Mesenchymal stem cell (in vitro differentiated cells and primary cell): ENCODE measurements around the gene RGS7.
A peak's percentile ranks its signal among the peaks of the same experiment; 100 is the strongest.

Experiments
- DNase-seq: peaks from one replicate; pipeline ENCODE4 v3.0.0-alpha.2; 2013
- H2AFZ ChIP-seq: one replicate; pipeline ENCODE4 v1.6.1; 2013; ENCODE audit warnings: low read depth, mild to moderate bottlenecking, control low read depth, inconsistent platforms, low read length, moderate library complexity
- H2AK5ac ChIP-seq: 2 replicates; pipeline ENCODE4 v1.6.1; 2013; ENCODE audit warnings: low read length, moderate library complexity, mild to moderate bottlenecking, inconsistent platforms; ENCODE audit not compliant: severe bottlenecking
- H2BK120ac ChIP-seq: one replicate; pipeline ENCODE4 v1.6.1; 2013; ENCODE audit warnings: low read depth, mild to moderate bottlenecking, inconsistent platforms, low read length, moderate library complexity
- H2BK12ac ChIP-seq, 2 experiments: one replicate each; pipeline ENCODE4 v1.6.1; 2013; ENCODE audit warnings: inconsistent platforms in 2 of 2, low read length in 2 of 2, mild to moderate bottlenecking in 2 of 2, moderate library complexity in 2 of 2, control low read depth in 1 of 2
- H2BK15ac ChIP-seq: one replicate; pipeline ENCODE4 v1.6.1; 2013; ENCODE audit warnings: mild to moderate bottlenecking, low read depth, inconsistent platforms; ENCODE audit not compliant: poor library complexity, severe bottlenecking
- H2BK5ac ChIP-seq: 2 replicates; pipeline ENCODE4 v1.6.1; 2013; ENCODE audit warnings: low read depth, mild to moderate bottlenecking, low read length, control low read depth, inconsistent platforms; ENCODE audit not compliant: poor library complexity, severe bottlenecking
- H3K14ac ChIP-seq, 2 experiments: one replicate each; pipeline ENCODE4 v1.6.1; 2013; ENCODE audit warnings: inconsistent platforms in 2 of 2, low read length in 2 of 2, control low read depth in 1 of 2, mild to moderate bottlenecking in 1 of 2, moderate library complexity in 1 of 2
- H3K18ac ChIP-seq, 2 experiments: one replicate each; pipeline ENCODE4 v1.6.1; 2013; ENCODE audit warnings: inconsistent platforms in 2 of 2, low read length in 2 of 2, control low read depth in 1 of 2, low read depth in 1 of 2, mild to moderate bottlenecking in 1 of 2
- H3K23ac ChIP-seq, 2 experiments: one replicate each; pipeline ENCODE4 v1.6.1; 2013; ENCODE audit warnings: inconsistent platforms in 2 of 2, low read length in 2 of 2, mild to moderate bottlenecking in 2 of 2, moderate library complexity in 2 of 2, control low read depth in 1 of 2
- H3K27ac ChIP-seq: 2 replicates; pipeline ENCODE4 v1.5.1; 2013; ENCODE audit warnings: mild to moderate bottlenecking, moderate library complexity, low read length, control low read depth, inconsistent platforms; ENCODE audit not compliant: poor library complexity, severe bottlenecking
- H3K27me3 ChIP-seq, 2 experiments: 2 replicates each; pipeline versions ENCODE4 v1.6.1 to v1.7.0; 2013; ENCODE audit warnings: low read length in 2 of 2, mild to moderate bottlenecking in 2 of 2, moderate library complexity in 2 of 2, control low read depth in 1 of 2, inconsistent platforms in 1 of 2; ENCODE audit not compliant: control insufficient read depth in 1 of 2, insufficient read depth in 1 of 2
- H3K36me3 ChIP-seq, 2 experiments: 2 replicates each; pipeline versions ENCODE4 v1.6.1 to v1.7.0; 2013; ENCODE audit warnings: low read length in 2 of 2, control low read depth in 1 of 2, inconsistent platforms in 1 of 2, low read depth in 1 of 2, mild to moderate bottlenecking in 1 of 2; ENCODE audit not compliant: insufficient read depth in 2 of 2, control insufficient read depth in 1 of 2
- H3K4ac ChIP-seq, 2 experiments: one replicate each; pipeline ENCODE4 v1.6.1; 2013; ENCODE audit warnings: inconsistent platforms in 2 of 2, low read length in 2 of 2, mild to moderate bottlenecking in 2 of 2, moderate library complexity in 2 of 2, control low read depth in 1 of 2, low read depth in 1 of 2
- H3K4me1 ChIP-seq: 2 replicates; pipeline ENCODE4 v1.6.1; 2013; ENCODE audit warnings: low read depth, low read length, control low read depth; ENCODE audit not compliant: control insufficient read depth, insufficient read depth
- H3K4me2 ChIP-seq: 2 replicates; pipeline ENCODE4 v1.6.1; 2013; ENCODE audit warnings: low read length, mild to moderate bottlenecking, inconsistent platforms; ENCODE audit not compliant: poor library complexity, severe bottlenecking
- H3K4me3 ChIP-seq, 2 experiments: 2 replicates each; pipeline versions ENCODE4 v1.5.1 to v1.7.0; 2013; ENCODE audit warnings: low read length in 2 of 2, mild to moderate bottlenecking in 2 of 2, control low read depth in 1 of 2, low read depth in 1 of 2; ENCODE audit not compliant: insufficient read depth in 1 of 2
- H3K79me1 ChIP-seq: replicated peaks from 2 replicates; pipeline ENCODE4 v1.6.1; 2013; ENCODE audit warnings: mild to moderate bottlenecking, control low read depth, low read length, inconsistent platforms; ENCODE audit not compliant: poor library complexity, severe bottlenecking
- H3K9ac ChIP-seq: 2 replicates; pipeline ENCODE4 v1.7.0; 2013; ENCODE audit warnings: mild to moderate bottlenecking, low read length, moderate library complexity
- H3K9me3 ChIP-seq: 2 replicates; pipeline ENCODE4 v1.7.0; 2013; ENCODE audit warnings: mild to moderate bottlenecking, low read length; ENCODE audit not compliant: control insufficient read depth
- H4K8ac ChIP-seq: one replicate; pipeline ENCODE4 v1.6.1; 2013; ENCODE audit warnings: inconsistent platforms, mild to moderate bottlenecking, low read length, moderate library complexity
- H4K91ac ChIP-seq: one replicate; pipeline ENCODE4 v1.6.1; 2013; ENCODE audit warnings: mild to moderate bottlenecking, low read length, inconsistent platforms
- WGBS: methylation state at CpG from one replicate; pipeline ENCODE4 v1.1.7; 2013; ENCODE audit warnings: mixed read lengths; 5-methylcytosine and 5-hydroxymethylcytosine counted together

The RGS7 gene

DNA sequence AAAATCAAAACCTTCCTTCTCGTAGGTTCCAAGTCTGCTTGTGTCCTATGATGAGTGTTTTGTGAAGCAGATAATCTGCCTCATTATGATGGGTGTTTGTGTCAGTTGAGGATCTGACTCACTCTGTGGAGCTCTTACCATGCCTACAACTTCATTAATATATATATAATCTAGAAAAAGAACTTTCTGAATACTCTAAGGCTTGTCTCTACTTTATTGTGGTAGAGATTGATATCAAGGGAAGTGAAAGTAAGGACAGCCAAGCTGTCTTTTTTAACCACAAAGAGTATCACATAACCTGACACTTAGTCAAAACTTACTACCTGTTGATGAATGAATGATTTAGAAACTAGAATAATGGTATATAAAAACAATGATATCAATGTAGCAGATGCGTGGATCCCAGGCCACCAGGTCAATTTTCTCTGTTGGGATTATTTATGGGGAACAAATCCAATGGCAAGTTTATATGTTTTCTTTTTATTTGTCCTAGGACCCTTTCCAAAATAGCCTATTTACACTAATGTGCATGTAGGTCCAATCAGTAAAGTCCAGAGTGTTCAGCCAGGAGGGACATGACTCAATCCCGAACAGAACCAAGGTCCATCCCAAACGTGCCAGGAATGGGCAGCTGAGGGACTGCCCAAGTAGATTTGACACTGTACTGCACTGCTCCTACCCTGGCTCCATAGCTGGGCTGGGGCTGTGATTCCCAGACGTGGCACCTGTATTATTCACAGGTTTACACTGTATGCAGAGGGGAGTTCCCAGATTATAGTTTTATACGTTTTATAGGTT lies 562.8 kb downstream of the RGS7 start:
- Histone ChIP-seq H3K9ac (no peak overlapping the region), H3K27ac (no peak overlapping the region), H2BK5ac (no peak overlapping the region), H2AK5ac (no peak overlapping the region), H3K9me3 (no peaks in the 10 kb centered on the region), H3K36me3 (no peaks in the 10 kb centered on the region), H3K18ac (no peak overlapping the region), H2AFZ (no peak overlapping the region), H3K4me1 (no peaks in the 10 kb centered on the region), H2BK120ac (no peak overlapping the region), H3K27me3 (no peaks in the 10 kb centered on the region), H2BK12ac (no peak overlapping the region), H3K14ac (no peak overlapping the region), H4K91ac (no peak overlapping the region), H2BK15ac (no peak overlapping the region), H4K8ac (no peak overlapping the region), H3K79me1 (no peaks in the 10 kb centered on the region), H3K4me3 (no peak overlapping the region), H3K23ac (no peak overlapping the region), H3K4me2 (no peak overlapping the region), H3K4ac (no peak overlapping the region)
- WGBS = 84% methylated on average over 3 of the region's 6 CpGs
- DNase-seq = no peak

DNA sequence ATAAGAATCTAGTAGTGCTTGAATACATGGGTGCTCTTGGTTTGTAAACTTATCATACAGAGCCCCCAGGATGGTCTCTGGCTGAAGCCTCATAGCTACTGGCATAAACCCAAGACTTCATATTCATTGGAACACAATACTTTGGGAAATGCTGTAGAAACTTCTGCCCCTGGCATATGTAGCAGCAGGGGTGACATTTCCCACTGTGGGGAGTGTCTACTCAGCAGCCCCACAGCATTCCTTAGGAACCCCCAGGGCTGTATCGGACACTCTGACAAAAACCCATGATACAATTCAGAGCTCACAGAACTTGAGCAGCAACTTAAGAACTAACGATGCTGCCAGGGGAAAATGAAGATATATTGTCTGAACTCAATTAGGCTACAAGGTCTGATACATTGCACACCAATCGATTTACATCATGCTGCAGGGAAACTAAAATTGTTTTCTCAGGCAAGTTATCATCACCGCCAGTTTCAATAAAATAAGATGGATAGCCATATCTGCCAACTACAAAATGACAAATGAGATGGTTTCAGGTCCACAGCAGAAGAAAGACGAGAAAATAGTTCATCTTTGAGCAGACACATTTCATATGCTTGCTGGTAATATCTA lies 564.0 kb downstream of the RGS7 start:
- Histone ChIP-seq H4K8ac (no peak overlapping the region), H3K18ac (no peak overlapping the region), H3K9ac (no peak overlapping the region), H3K4me3 (no peak overlapping the region), H3K4me1 (no peaks in the 10 kb centered on the region), H3K79me1 (no peaks in the 10 kb centered on the region), H3K23ac (no peak overlapping the region), H2BK12ac (no peak overlapping the region), H2AFZ (no peak overlapping the region), H2AK5ac (no peak overlapping the region), H3K27ac (no peak overlapping the region), H3K36me3 (no peaks in the 10 kb centered on the region), H2BK5ac (no peak overlapping the region), H3K14ac (no peak overlapping the region), H2BK120ac (no peak overlapping the region), H3K9me3 (no peaks in the 10 kb centered on the region), H3K4me2 (no peak overlapping the region), H4K91ac (no peak overlapping the region), H3K27me3 (no peaks in the 10 kb centered on the region), H2BK15ac (no peak overlapping the region), H3K4ac (no peak overlapping the region)
- DNase-seq = no peak
- 91% methylated on average over 4 of the region's 5 CpGs for WGBS

DNA sequence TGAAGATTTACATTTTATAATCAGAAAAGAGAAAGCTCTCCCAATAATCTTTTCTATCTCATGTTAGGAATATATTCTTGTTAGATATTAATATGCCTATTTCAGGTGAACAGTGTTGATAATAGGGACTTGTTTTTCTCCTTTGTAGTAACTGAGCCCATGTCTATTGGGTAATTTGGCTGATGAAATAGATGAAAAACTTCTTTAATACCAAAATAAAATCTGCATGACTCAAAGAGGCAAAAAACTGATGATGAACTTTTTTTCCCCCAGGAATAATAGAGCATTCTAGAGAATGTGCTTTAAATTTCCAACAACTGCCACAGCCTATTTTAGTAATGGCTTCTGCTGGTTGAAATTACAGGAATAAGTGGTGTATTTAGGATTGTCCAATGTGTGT lies 566.1 kb downstream of the RGS7 start:
- Histone ChIP-seq H3K4me3 (no peak overlapping the region), H3K14ac (no peak overlapping the region), H3K27ac (no peak overlapping the region), H3K4me1 (no peaks in the 10 kb centered on the region), H3K18ac (no peak overlapping the region), H4K91ac (no peak overlapping the region), H3K79me1 (no peaks in the 10 kb centered on the region), H2AFZ (no peak overlapping the region), H2AK5ac (no peak overlapping the region), H3K9me3 (no peaks in the 10 kb centered on the region), H2BK120ac (no peak overlapping the region), H3K4ac (no peak overlapping the region), H3K36me3 (no peaks in the 10 kb centered on the region), H3K9ac (peak overlapping the region; percentile 77), H3K23ac (no peak overlapping the region), H3K27me3 (no peaks in the 10 kb centered on the region), H2BK5ac (no peak overlapping the region), H2BK12ac (no peak overlapping the region), H2BK15ac (no peak overlapping the region), H3K4me2 (no peak overlapping the region), H4K8ac (no peak overlapping the region)
- no peak for DNase-seq

DNA sequence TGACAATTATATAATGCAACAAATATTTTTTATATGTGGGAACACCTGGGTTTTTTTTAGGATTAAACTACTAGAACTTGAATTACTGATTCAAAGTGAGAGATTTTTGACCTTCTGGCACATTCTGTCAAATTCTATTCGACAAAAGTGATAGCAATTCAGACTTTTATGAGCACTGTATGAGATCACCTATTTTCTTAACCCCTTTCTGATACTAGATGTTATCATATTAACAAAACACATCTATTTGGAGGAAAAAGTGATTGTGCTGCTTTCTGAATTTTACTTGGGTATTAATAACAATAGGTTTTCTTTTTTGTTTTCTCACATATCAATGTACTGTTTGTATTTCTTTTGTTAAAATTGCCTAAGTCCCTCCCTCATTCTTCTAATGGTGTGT lies 570.1 kb downstream of the RGS7 start:
- no CpG with 5 or more reads among the region's 1 CpG for WGBS
- Histone ChIP-seq H3K4me1 (no peaks in the 10 kb centered on the region), H3K27ac (no peak overlapping the region), H2BK5ac (no peak overlapping the region), H3K9me3 (no peaks in the 10 kb centered on the region), H3K14ac (no peak overlapping the region), H2BK120ac (no peak overlapping the region), H3K4me2 (no peak overlapping the region), H4K91ac (no peak overlapping the region), H3K79me1 (no peaks in the 10 kb centered on the region), H3K4me3 (no peak overlapping the region), H3K23ac (no peak overlapping the region), H3K27me3 (no peaks in the 10 kb centered on the region), H2BK15ac (no peak overlapping the region), H2AFZ (no peak overlapping the region), H2BK12ac (no peak overlapping the region), H3K18ac (no peak overlapping the region), H3K4ac (no peak overlapping the region), H4K8ac (no peak overlapping the region), H3K36me3 (no peaks in the 10 kb centered on the region), H3K9ac (no peak overlapping the region), H2AK5ac (no peak overlapping the region)
- no peak for DNase-seq
